Neural crest cell (in vitro differentiated cells): ENCODE results near the gene RAX. TPM values are rescaled to one million over a fixed set of nuclear protein-coding genes. Genes with fewer than 3 reads are reported as not detected.

Source experiments
- DNase-seq: peaks from one replicate; pipeline ENCODE4 v3.0.0; 2021; ENCODE audit warnings: low read depth, mixed read lengths, low spot score
- H3K27ac Mint-ChIP-seq: one replicate; pipeline ENCODE4 v1.8.0; 2021; ENCODE audit warnings: mild to moderate bottlenecking, mixed read lengths; ENCODE audit not compliant: unreplicated experiment
- H3K27me3 Mint-ChIP-seq: 2 replicates; pipeline ENCODE4 v1.8.0; 2021; ENCODE audit warnings: low read depth, mild to moderate bottlenecking, mixed read lengths
- H3K36me3 Mint-ChIP-seq: 2 replicates; pipeline ENCODE4 v1.8.0; 2021; ENCODE audit warnings: low read depth, mild to moderate bottlenecking, mixed read lengths
- H3K4me1 Mint-ChIP-seq: 2 replicates; pipeline ENCODE4 v1.8.0; 2021; ENCODE audit warnings: mixed read lengths
- H3K4me3 Mint-ChIP-seq: one replicate; pipeline ENCODE4 v1.8.0; 2021; ENCODE audit warnings: mild to moderate bottlenecking, mixed read lengths
- H3K9me3 Mint-ChIP-seq: 2 replicates; pipeline ENCODE4 v1.8.0; 2021; ENCODE audit warnings: mixed read lengths
- CTCF ChIP-seq: fragments of 200-600 bp; sonication (generic); conservative IDR thresholded peaks from 2 replicates; pipeline ENCODE4 v1.5.0; 2021; ENCODE audit warnings: antibody characterized with exemption, mild to moderate bottlenecking
- total RNA-seq: library from RNA; stranded (reverse); gene quantifications from 2 replicates; pipeline ENCODE4 v1.2.1, GENCODE V29; 2021

RAX gene
- total RNA-seq, 1 donor from 2014 or later = not detected

- Mint-ChIP-seq H3K4me1 (peaks cover 16% of the 10 kb centered on the region), H3K36me3 (no peaks in the 10 kb centered on the region), H3K27ac (no peak overlapping the region), H3K4me3 (peak overlapping the region; percentile 74), H3K27me3 (peaks cover 90% of the 10 kb centered on the region), H3K9me3 (no peaks in the 10 kb centered on the region)
- TF ChIP-seq CTCF = no peak
- DNase-seq = no peak
Measured at GRCh38 chr18:59269563-59270119, 3.6 kb downstream of the RAX start.

GRCh38 chr18:59268721-59269562 is 4.3 kb downstream of the RAX start:
- H3K4me1 Mint-ChIP-seq = peaks cover 17% of the 10 kb centered on the region
- DNase-seq = peak; percentile 65
- H3K27ac Mint-ChIP-seq = no peak overlapping the region
- H3K4me3 Mint-ChIP-seq = peak overlapping the region; percentile 74
- peaks cover 90% of the 10 kb centered on the region for H3K27me3 Mint-ChIP-seq
- TF ChIP-seq CTCF = peak; percentile 43
- no peaks in the 10 kb centered on the region for H3K9me3 Mint-ChIP-seq
- H3K36me3 Mint-ChIP-seq = no peaks in the 10 kb centered on the region

GRCh38 chr18:59268127-59268720 is 5.0 kb downstream of the RAX start:
- DNase-seq = no peak
- no peak for TF ChIP-seq CTCF
- Mint-ChIP-seq H3K9me3 (no peaks in the 10 kb centered on the region), H3K27me3 (peaks cover 90% of the 10 kb centered on the region), H3K4me1 (peaks cover 21% of the 10 kb centered on the region), H3K36me3 (no peaks in the 10 kb centered on the region), H3K4me3 (peak overlapping the region; percentile 68), H3K27ac (no peak overlapping the region)

GRCh38 chr18:59267503-59268126 is 5.6 kb downstream of the RAX start:
- Mint-ChIP-seq H3K4me1 (peaks cover 21% of the 10 kb centered on the region), H3K27ac (no peak overlapping the region), H3K27me3 (peaks cover 96% of the 10 kb centered on the region), H3K9me3 (no peaks in the 10 kb centered on the region), H3K4me3 (peak overlapping the region; percentile 68), H3K36me3 (no peaks in the 10 kb centered on the region)
- DNase-seq = no peak
- no peak for TF ChIP-seq CTCF

- H3K4me3 Mint-ChIP-seq = peak overlapping the region; percentile 45
- H3K9me3 Mint-ChIP-seq = no peaks in the 10 kb centered on the region
- peaks cover 21% of the 10 kb centered on the region for H3K4me1 Mint-ChIP-seq
- DNase-seq = no peak
- peaks cover 98% of the 10 kb centered on the region for H3K27me3 Mint-ChIP-seq
- TF ChIP-seq CTCF = no peak
- no peaks in the 10 kb centered on the region for H3K36me3 Mint-ChIP-seq
- H3K27ac Mint-ChIP-seq = no peak overlapping the region
Measured at GRCh38 chr18:59266886-59267502, 6.3 kb downstream of the RAX start.
